Smooth muscle cell (in vitro differentiated cells): Measurements from ENCODE around the gene IL6. TPM values are rescaled to one million over a fixed set of nuclear protein-coding genes. Genes with fewer than 3 reads are reported as not detected.

Experiments
- DNase-seq: peaks from one replicate; lab custom pipeline; 2025; ENCODE audit not compliant: unreplicated experiment; lab: John Stamatoyannopoulos, UW
- H2AFZ ChIP-seq: fragments of 200-600 bp; sonication (generic); 2 replicates; pipeline ENCODE4 v1.6.0; 2016; ENCODE audit warnings: antibody characterized with exemption, low read depth, mild to moderate bottlenecking
- H3F3A ChIP-seq: fragments of 200-600 bp; sonication (generic); 2 replicates; pipeline ENCODE4 v1.6.0; 2017; ENCODE audit warnings: antibody characterized with exemption, low read depth
- H3K27ac ChIP-seq: fragments of 200-600 bp; sonication (generic); 2 replicates; pipeline ENCODE4 v1.5.1; 2016; ENCODE audit warnings: low read depth, mild to moderate bottlenecking
- H3K27me3 ChIP-seq: fragments of 200-600 bp; sonication (generic); 2 replicates; pipeline ENCODE4 v1.6.1; 2016; ENCODE audit warnings: low read depth, mild to moderate bottlenecking
- H3K36me3 ChIP-seq: fragments of 200-600 bp; sonication (generic); 2 replicates; pipeline ENCODE4 v1.5.1; 2016; ENCODE audit warnings: low read depth
- H3K4me1 ChIP-seq: fragments of 200-600 bp; sonication (generic); 2 replicates; pipeline ENCODE4 v1.5.1; 2016; ENCODE audit warnings: low read depth
- H3K4me2 ChIP-seq: fragments of 200-600 bp; sonication (generic); 2 replicates; pipeline ENCODE4 v1.6.0; 2016; ENCODE audit warnings: mild to moderate bottlenecking
- H3K4me3 ChIP-seq: fragments of 200-600 bp; sonication (generic); 2 replicates; pipeline ENCODE4 v1.5.1; 2016; ENCODE audit warnings: mild to moderate bottlenecking
- H3K79me2 ChIP-seq: fragments of 200-600 bp; sonication (generic); 2 replicates; pipeline ENCODE4 v1.6.0; 2016; ENCODE audit warnings: low read depth, mild to moderate bottlenecking
- H3K9ac ChIP-seq: fragments of 200-600 bp; sonication (generic); 2 replicates; pipeline ENCODE4 v1.6.0; 2016; ENCODE audit warnings: low read depth
- H3K9me3 ChIP-seq: fragments of 200-600 bp; sonication (generic); replicated peaks from 2 replicates; pipeline ENCODE4 v1.5.1; 2016; ENCODE audit warnings: low read depth
- H4K20me1 ChIP-seq: fragments of 200-600 bp; sonication (generic); 2 replicates; pipeline ENCODE4 v1.6.0; 2016; ENCODE audit warnings: low read depth
- WGBS: methylation state at CpG from one replicate; pipeline ENCODE4 v1.1.7; 2016; ENCODE audit warnings: low lambda C conversion rate; 5-methylcytosine and 5-hydroxymethylcytosine counted together
- polyA plus RNA-seq: library from polyadenylated mRNA; unstranded; fragments of >200 nt; fragmentation: Nextera tagmentation; extraction: Ambion mirVana; gene quantifications from 2 replicates; pipeline ENCODE4 v1.2.1, GENCODE V29; 2016
- total RNA-seq: library from RNA; depleted of rRNA; stranded (reverse); fragments of >200 nt; gene quantifications from 2 replicates; pipeline ENCODE4 v1.2.3, GENCODE V29; 2014
- TF ChIP-seq, protein P1 (sequence below): fragments of 200-600 bp; sonication (generic); IDR thresholded peaks from 2 replicates; pipeline ENCODE4 v1.5.1; 2017; ENCODE audit warnings: borderline replicate concordance, mild to moderate bottlenecking, antibody characterized with exemption; ENCODE audit not compliant: insufficient read depth, poor library complexity, severe bottlenecking

The IL6 gene
- total and polyA plus RNA-seq, 2 experiments from 2014 or later, result 0.31 to 19.1 TPM

DNA sequence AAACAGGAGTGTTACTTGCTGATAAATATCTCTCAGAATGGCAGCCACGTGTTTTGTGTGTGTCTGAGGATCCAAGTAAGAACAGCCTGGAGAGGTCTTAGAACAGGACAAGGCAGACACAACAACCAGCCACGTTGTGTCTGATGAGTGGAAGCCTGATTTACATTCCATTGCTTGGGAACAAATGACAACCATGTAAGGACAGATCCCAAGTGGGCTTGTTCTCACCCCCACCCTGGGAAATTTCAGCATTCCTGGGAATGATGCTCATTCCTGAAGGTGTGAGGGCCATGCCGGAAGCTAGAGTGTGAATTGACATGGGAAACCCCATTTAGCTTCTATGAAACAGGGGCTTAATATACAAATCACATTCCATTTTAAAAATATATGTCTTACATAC, 35.9 kb downstream of the IL6 start:
- Histone ChIP-seq H3K9me3 (no peaks in the 10 kb centered on the region), H3K79me2 (no peaks in the 10 kb centered on the region), H3K36me3 (no peaks in the 10 kb centered on the region), H3K27ac (no peak overlapping the region), H3F3A (no peaks in the 10 kb centered on the region), H3K4me1 (no peaks in the 10 kb centered on the region), H3K27me3 (no peaks in the 10 kb centered on the region), H4K20me1 (no peaks in the 10 kb centered on the region), H3K4me3 (no peak overlapping the region), H3K9ac (no peak overlapping the region), H3K4me2 (no peak overlapping the region), H2AFZ (no peak overlapping the region)
- DNase-seq, result no peak
- TF ChIP-seq, protein P1, sequence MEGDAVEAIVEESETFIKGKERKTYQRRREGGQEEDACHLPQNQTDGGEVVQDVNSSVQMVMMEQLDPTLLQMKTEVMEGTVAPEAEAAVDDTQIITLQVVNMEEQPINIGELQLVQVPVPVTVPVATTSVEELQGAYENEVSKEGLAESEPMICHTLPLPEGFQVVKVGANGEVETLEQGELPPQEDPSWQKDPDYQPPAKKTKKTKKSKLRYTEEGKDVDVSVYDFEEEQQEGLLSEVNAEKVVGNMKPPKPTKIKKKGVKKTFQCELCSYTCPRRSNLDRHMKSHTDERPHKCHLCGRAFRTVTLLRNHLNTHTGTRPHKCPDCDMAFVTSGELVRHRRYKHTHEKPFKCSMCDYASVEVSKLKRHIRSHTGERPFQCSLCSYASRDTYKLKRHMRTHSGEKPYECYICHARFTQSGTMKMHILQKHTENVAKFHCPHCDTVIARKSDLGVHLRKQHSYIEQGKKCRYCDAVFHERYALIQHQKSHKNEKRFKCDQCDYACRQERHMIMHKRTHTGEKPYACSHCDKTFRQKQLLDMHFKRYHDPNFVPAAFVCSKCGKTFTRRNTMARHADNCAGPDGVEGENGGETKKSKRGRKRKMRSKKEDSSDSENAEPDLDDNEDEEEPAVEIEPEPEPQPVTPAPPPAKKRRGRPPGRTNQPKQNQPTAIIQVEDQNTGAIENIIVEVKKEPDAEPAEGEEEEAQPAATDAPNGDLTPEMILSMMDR, result no peak
- 55% methylated on average over 3 of the region's 3 CpGs for WGBS

DNA sequence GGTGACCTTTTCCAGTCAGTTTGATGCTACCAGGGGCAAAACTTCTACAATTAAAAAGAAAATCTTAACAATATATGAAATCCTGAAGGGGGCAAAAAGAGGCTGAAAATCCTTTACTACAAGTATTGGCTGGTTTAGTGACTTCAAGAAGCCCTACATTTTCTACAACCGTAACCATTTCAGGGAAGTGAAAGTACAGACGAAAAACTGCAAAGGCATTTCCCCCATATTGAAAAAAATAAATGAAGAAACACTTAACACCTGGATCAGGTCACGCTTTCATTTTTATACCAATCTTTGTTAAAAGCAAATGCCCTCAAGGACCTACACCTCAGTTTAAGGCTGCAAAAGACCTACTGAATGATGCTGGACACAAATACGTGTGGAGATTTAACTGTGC, 38.6 kb downstream of the IL6 start:
- Histone ChIP-seq H3K9ac (no peak overlapping the region), H3K9me3 (no peaks in the 10 kb centered on the region), H3K27ac (no peak overlapping the region), H3K79me2 (no peaks in the 10 kb centered on the region), H3F3A (no peaks in the 10 kb centered on the region), H4K20me1 (no peaks in the 10 kb centered on the region), H2AFZ (no peak overlapping the region), H3K27me3 (no peaks in the 10 kb centered on the region), H3K4me1 (no peaks in the 10 kb centered on the region), H3K36me3 (no peaks in the 10 kb centered on the region), H3K4me3 (no peak overlapping the region), H3K4me2 (no peak overlapping the region)
- DNase-seq, result no peak
- WGBS, result 74% methylated on average over 4 of the region's 4 CpGs
- TF ChIP-seq, protein P1, result no peak

DNA sequence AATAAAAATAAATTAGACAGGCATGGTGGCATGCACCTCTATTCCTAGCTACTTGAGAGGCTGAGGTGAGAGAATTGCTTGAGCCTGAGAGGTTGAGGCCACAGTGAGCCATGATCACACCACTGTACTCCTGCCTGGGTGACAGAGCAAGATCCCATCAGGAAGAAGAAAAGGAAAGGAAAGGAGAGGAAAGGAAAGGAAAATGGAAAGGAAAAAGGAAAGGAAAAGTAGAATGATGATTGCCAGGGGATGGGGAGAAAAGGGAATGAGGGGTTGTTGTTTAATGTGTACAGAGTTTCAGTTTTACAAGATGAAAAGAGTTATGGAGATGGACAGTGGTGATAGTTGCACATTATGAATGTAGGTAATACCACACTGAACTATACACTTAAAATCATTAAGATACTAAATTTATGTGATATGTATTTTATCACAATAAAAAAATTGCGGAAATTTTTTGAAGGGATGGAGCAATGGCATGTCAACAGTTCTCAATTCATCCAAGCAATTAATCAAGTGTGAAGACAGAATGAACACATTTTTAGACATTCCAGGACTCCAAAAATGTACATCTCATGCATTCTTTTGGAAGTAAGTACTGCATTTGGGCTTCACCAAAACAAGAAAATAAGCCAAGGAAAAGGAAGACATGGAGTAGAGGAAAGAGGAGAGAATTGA, 44.3 kb downstream of the IL6 start:
- Histone ChIP-seq H3K4me1 (no peaks in the 10 kb centered on the region), H3K79me2 (no peaks in the 10 kb centered on the region), H2AFZ (no peak overlapping the region), H3K9me3 (no peaks in the 10 kb centered on the region), H3K4me3 (no peak overlapping the region), H3F3A (no peaks in the 10 kb centered on the region), H3K4me2 (no peak overlapping the region), H3K27ac (no peak overlapping the region), H4K20me1 (no peaks in the 10 kb centered on the region), H3K9ac (no peak overlapping the region), H3K36me3 (no peaks in the 10 kb centered on the region), H3K27me3 (no peaks in the 10 kb centered on the region)
- TF ChIP-seq, protein P1, result no peak
- DNase-seq, result no peak
- WGBS, result 96% methylated on average over 1 of the region's 1 CpG

DNA sequence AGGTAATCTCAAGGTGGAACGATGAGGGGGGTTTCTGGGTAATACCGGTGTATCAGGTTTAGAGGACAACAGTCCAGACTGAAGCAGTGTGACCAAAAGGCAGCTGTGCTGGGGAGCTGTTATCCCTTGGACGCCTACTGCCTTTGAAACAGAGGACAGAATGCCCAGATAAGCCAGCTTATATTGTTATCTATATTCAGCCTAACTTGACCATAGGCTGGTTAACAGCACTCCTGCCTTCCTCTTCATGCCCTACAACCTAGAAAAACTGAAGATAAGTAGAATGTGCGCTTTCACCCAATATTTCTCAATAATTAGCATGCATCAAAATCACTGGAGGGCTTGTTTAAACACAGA, 44.9 kb downstream of the IL6 start:
- Histone ChIP-seq H3K9me3 (no peaks in the 10 kb centered on the region), H3K4me2 (no peak overlapping the region), H4K20me1 (no peaks in the 10 kb centered on the region), H3K79me2 (no peaks in the 10 kb centered on the region), H3K36me3 (no peaks in the 10 kb centered on the region), H3F3A (no peaks in the 10 kb centered on the region), H3K9ac (no peak overlapping the region), H3K4me1 (no peaks in the 10 kb centered on the region), H2AFZ (no peak overlapping the region), H3K27me3 (no peaks in the 10 kb centered on the region), H3K27ac (no peak overlapping the region), H3K4me3 (no peak overlapping the region)
- TF ChIP-seq, protein P1, result no peak
- DNase-seq, result no peak
- WGBS, result 78% methylated on average over 4 of the region's 4 CpGs
